Pancreas (tissue), 10 donors: ENCODE measurements around the gene CNKSR3. TPM values are rescaled to one million over a fixed set of nuclear protein-coding genes. Genes with fewer than 3 reads are reported as not detected.

ENCODE experiments used
- ATAC-seq, 4 donors: fragments of 200-7000 bp; cut with Tn5 transposase; one replicate each; pipeline versions ENCODE4 v1.8.0 to v1.9.1; 2020; ENCODE audit warnings: mild to moderate bottlenecking in 4 of 4, moderate library complexity in 4 of 4
- DNase-seq, 6 donors: peaks; one replicate each; pipeline ENCODE4 v3.0.0-alpha.2; 2020
- FAIRE-seq: peaks from 2 replicates; lab custom pipeline; 2012; peaks lifted over from hg19 to GRCh38; lab: Jason Lieb, UNC
- H3K27ac ChIP-seq, 4 donors: fragments of 200-600 bp; sonication (generic); 1 replicate in 3 of 4; 2 replicates in 1 of 4; pipeline versions ENCODE4 v1.5.0 to v1.8.0; 2020
- H3K27me3 ChIP-seq, 4 donors: fragments of 200-600 bp; one replicate each; pipeline ENCODE4 v1.8.0; 2021
- H3K36me3 ChIP-seq, 3 donors: fragments of 200-600 bp; sonication (generic) in 1 of 3; one replicate each; pipeline versions ENCODE4 v1.5.0 to v1.8.0; 2020 to 2021
- H3K4me1 ChIP-seq, 3 donors: fragments of 200-600 bp; one replicate each; pipeline ENCODE4 v1.8.0; 2021
- H3K4me3 ChIP-seq, 4 donors: fragments of 200-600 bp; sonication (generic) in 2 of 4; one replicate each; pipeline versions ENCODE4 v1.5.0 to v1.8.0; 2020 to 2021
- H3K9me3 ChIP-seq, 4 donors: fragments of 200-600 bp; one replicate each; pipeline ENCODE4 v1.8.0; 2021
- CTCF ChIP-seq, 4 donors: fragments of 200-600 bp; sonication (generic) in 3 of 4; IDR thresholded peaks; one replicate each; pipeline versions ENCODE4 v1.5.0 to v1.8.0; 2021; ENCODE audit warnings: antibody characterized with exemption in 4 of 4
- WGBS, 2 donors: extraction: QIAGEN DNeasy Blood & Tissue Kit; methylation state at CpG; one replicate each; pipeline ENCODE4 v1.1.7; 2013; 5-methylcytosine and 5-hydroxymethylcytosine counted together
- intact Hi-C, 3 donors: fragments of 100-400 bp; cut with DNase I; formaldehyde crosslinking; loops; one replicate each; pipeline versions ENCODE4 v1.11.1 to v1.14.2; 2022
- polyA plus RNA-seq, 2 donors: library from polyadenylated mRNA; stranded (reverse); fragments of 200-250 nt; gene quantifications; one replicate each; pipeline ENCODE4 v1.2.3, GENCODE V29; 2013
- total RNA-seq, 6 donors: library from RNA; stranded (reverse); fragmentation: NEBNext Ultra II Directional in 4 of 6; extraction: Animal tissue kit (Norgen Biotek cat#: 25700) in 4 of 6; gene quantifications; one replicate each; pipeline versions ENCODE4 v1.2.1 to v1.2.4, GENCODE V29; 2021 to 2023
- donor health status: healthy with polysubstance abuse.
- donor health status: DM: no; HTN: no; CAD: no; lungs with moderate emphysema.
- donor health status: DM: no; HTN: no; CAD: no.
- donor health status: control.
- donor health status: control.
- donor health status: Bipolar disorder and iron deficiency.
- donor health status: DM: yes; HTN: yes; CAD: no.
- donor health status: DM: no; HTN: no; CAD: no.
- donor health status: DM: no; HTN: no; CAD: no.
- donor health status: DM: yes; HTN: yes; CAD: no.

The CNKSR3 gene
- total and polyA plus RNA-seq, 8 donors = 7.6 to 24.2 (median 18.6) TPM

GRCh38 chr6:154447954-154448353 lies 62.5 kb downstream of the CNKSR3 start:
- no peaks in the 10 kb centered on the region for H3K9me3 ChIP-seq
- 66 to 72% methylated on average over 2 of the region's 2 CpGs for WGBS, 2 donors
- intact Hi-C loops = no loop called here
- no peak for TF ChIP-seq CTCF (IDR thresholded peaks at IDR 0.05)
- no peaks in the 10 kb centered on the region for H3K36me3 ChIP-seq
- peak overlapping the region in 2 of 4 donors; percentile 42 to 64 for H3K27ac ChIP-seq
- no peaks in the 10 kb centered on the region for H3K27me3 ChIP-seq
- no peak overlapping the region for H3K4me3 ChIP-seq
- H3K4me1 ChIP-seq = peaks cover 5 to 33% (median 28%) of the 10 kb centered on the region in 3 donors
- FAIRE-seq (no peak), ATAC-seq (peak in 2 of 4 donors; percentile 7 to 19), DNase-seq (no peak)

- DNase-seq (no peak), ATAC-seq (no peak), FAIRE-seq (no peak)
- no peak for TF ChIP-seq CTCF (IDR thresholded peaks at IDR 0.05)
- intact Hi-C loops = no loop called here
- peaks cover 0 to 2% (median 0%) of the 10 kb centered on the region in 3 donors for H3K36me3 ChIP-seq
- H3K4me3 ChIP-seq = no peak overlapping the region
- WGBS, 2 donors = 88 to 94% methylated on average over 8 of the region's 8 CpGs
- peaks cover 5 to 33% (median 28%) of the 10 kb centered on the region in 3 donors for H3K4me1 ChIP-seq
- no peaks in the 10 kb centered on the region for H3K9me3 ChIP-seq
- no peaks in the 10 kb centered on the region for H3K27me3 ChIP-seq
- peak overlapping the region in 2 of 4 donors; percentile 42 to 64 for H3K27ac ChIP-seq
Observed at GRCh38 chr6:154446984-154447383, 63.5 kb downstream of the CNKSR3 start.

GRCh38 chr6:154445417-154445816 lies 65.1 kb downstream of the CNKSR3 start:
- Histone ChIP-seq H3K36me3 (peaks cover 0 to 13% (median 0%) of the 10 kb centered on the region in 3 donors), H3K4me1 (peaks cover 5 to 34% (median 28%) of the 10 kb centered on the region in 3 donors), H3K27me3 (no peaks in the 10 kb centered on the region), H3K27ac (no peak overlapping the region), H3K9me3 (no peaks in the 10 kb centered on the region), H3K4me3 (no peak overlapping the region)
- no peak for DNase-seq
- FAIRE-seq = no peak
- WGBS, 2 donors = 39 to 50% methylated on average over 2 of the region's 2 CpGs
- intact Hi-C loops = no loop called here
- ATAC-seq = no peak
- no peak for TF ChIP-seq CTCF (IDR thresholded peaks at IDR 0.05)

- H3K9me3 ChIP-seq = no peaks in the 10 kb centered on the region
- DNase-seq = no peak
- FAIRE-seq = no peak
- peaks cover 0 to 15% (median 0%) of the 10 kb centered on the region in 3 donors for H3K36me3 ChIP-seq
- ATAC-seq = no peak
- TF ChIP-seq CTCF (IDR thresholded peaks at IDR 0.05) = no peak
- 94 to 95% methylated on average over 12 of the region's 12 CpGs for WGBS, 2 donors
- no peak overlapping the region for H3K4me3 ChIP-seq
- no peaks in the 10 kb centered on the region for H3K27me3 ChIP-seq
- H3K27ac ChIP-seq = peak overlapping the region in 2 of 4 donors; percentile 20 to 24
- H3K4me1 ChIP-seq = peaks cover 8 to 22% (median 15%) of the 10 kb centered on the region in 3 donors
- intact Hi-C loops = no loop called here
Observed at GRCh38 chr6:154441995-154442310, 68.5 kb downstream of the CNKSR3 start.

GRCh38 chr6:154440422-154441043 lies 70.0 kb downstream of the CNKSR3 start:
- no peaks in the 10 kb centered on the region for H3K27me3 ChIP-seq
- no peaks in the 10 kb centered on the region for H3K9me3 ChIP-seq
- H3K27ac ChIP-seq = peak overlapping the region in 1 of 4 donors; percentile 20
- no peak for FAIRE-seq
- DNase-seq = no peak
- H3K4me1 ChIP-seq = peaks cover 6 to 11% (median 8%) of the 10 kb centered on the region in 3 donors
- intact Hi-C loops = no loop called here
- 94 to 97% methylated on average over 1 of the region's 1 CpG for WGBS, 2 donors
- no peak for TF ChIP-seq CTCF (IDR thresholded peaks at IDR 0.05)
- peaks cover 0 to 27% (median 5%) of the 10 kb centered on the region in 3 donors for H3K36me3 ChIP-seq
- no peak overlapping the region for H3K4me3 ChIP-seq
- ATAC-seq = no peak
